GM12892 (cell line): ENCODE data around the gene SART1.

Experiments
- POLR2A ChIP-seq: IDR thresholded peaks from 2 replicates; pipeline ENCODE4 v1.6.1; 2011; ENCODE audit warnings: low read depth, low read length, control low read depth
- POLR2AphosphoS5 ChIP-seq: IDR thresholded peaks from 2 replicates; pipeline ENCODE4 v1.6.1; 2011; ENCODE audit warnings: low read depth, low read length, control low read depth

- TF ChIP-seq POLR2AphosphoS5 (no peak), POLR2A (no peak)
Measured at GRCh38 chr11:66008095-66008467, 46.5 kb downstream of the SART1 start.
